Bronchial epithelial cell (primary cell): Measurements from ENCODE around the gene BMPR1B. TPM values are rescaled to one million over a fixed set of nuclear protein-coding genes. Genes with fewer than 3 reads are reported as not detected.

ENCODE experiments used
- DNase-seq: peaks from one replicate; pipeline ENCODE4 v3.0.0-alpha.2; 2010; ENCODE audit warnings: low read depth
- FAIRE-seq: peaks from 2 replicates; lab custom pipeline; 2011; peaks lifted over from hg19 to GRCh38; lab: Jason Lieb, UNC
- H3K27me3 ChIP-seq: 2 replicates; pipeline ENCODE4 v1.5.1; 2011; ENCODE audit warnings: low read length; ENCODE audit not compliant: control insufficient read depth, insufficient read depth
- H3K36me3 ChIP-seq: 2 replicates; pipeline ENCODE4 v1.5.1; 2011; ENCODE audit warnings: low read length; ENCODE audit not compliant: control insufficient read depth, insufficient read depth
- H3K4me3 ChIP-seq: 2 replicates; pipeline ENCODE4 v1.5.1; 2011; ENCODE audit warnings: mild to moderate bottlenecking, low read depth, low read length, control low read depth
- total RNA-seq: library from RNA; depleted of rRNA; stranded (reverse); fragments of >200 nt; gene quantifications from 2 replicates; pipeline ENCODE4 v1.2.1, GENCODE V29; 2014
- TF ChIP-seq, protein P1 (sequence below): IDR thresholded peaks from 2 replicates; pipeline ENCODE4 v1.5.1; 2011; ENCODE audit warnings: mild to moderate bottlenecking, moderate library complexity, low read length, control low read depth, inconsistent platforms; ENCODE audit not compliant: insufficient read depth, severe bottlenecking

BMPR1B gene
- total RNA-seq, 1 donor from 2014 or later, result 15.3 TPM

DNA sequence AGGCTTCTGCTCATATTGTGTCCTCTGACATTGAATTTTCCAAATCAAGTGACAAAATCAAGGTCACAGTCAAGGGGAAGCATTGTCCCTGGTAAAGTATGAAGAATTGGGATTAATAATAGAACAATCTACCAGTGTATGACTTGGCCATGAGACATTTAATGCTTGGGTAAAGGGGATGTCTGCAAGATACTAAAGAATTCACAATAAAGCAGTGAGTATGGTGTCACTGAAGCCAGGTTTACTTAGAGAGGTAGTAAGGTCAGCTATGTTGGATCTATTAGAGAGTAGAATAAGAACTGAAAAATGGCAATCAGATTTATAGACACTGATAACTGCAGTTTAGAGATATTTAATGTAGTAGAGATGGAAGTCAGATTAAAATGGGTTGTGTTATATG, 349.2 kb downstream of the BMPR1B start:
- TF ChIP-seq, protein P1, sequence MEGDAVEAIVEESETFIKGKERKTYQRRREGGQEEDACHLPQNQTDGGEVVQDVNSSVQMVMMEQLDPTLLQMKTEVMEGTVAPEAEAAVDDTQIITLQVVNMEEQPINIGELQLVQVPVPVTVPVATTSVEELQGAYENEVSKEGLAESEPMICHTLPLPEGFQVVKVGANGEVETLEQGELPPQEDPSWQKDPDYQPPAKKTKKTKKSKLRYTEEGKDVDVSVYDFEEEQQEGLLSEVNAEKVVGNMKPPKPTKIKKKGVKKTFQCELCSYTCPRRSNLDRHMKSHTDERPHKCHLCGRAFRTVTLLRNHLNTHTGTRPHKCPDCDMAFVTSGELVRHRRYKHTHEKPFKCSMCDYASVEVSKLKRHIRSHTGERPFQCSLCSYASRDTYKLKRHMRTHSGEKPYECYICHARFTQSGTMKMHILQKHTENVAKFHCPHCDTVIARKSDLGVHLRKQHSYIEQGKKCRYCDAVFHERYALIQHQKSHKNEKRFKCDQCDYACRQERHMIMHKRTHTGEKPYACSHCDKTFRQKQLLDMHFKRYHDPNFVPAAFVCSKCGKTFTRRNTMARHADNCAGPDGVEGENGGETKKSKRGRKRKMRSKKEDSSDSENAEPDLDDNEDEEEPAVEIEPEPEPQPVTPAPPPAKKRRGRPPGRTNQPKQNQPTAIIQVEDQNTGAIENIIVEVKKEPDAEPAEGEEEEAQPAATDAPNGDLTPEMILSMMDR, result no peak
- no peaks in the 10 kb centered on the region for H3K36me3 ChIP-seq
- FAIRE-seq, result no peak
- H3K4me3 ChIP-seq, result no peak overlapping the region
- H3K27me3 ChIP-seq, result no peaks in the 10 kb centered on the region
- DNase-seq, result no peak

DNA sequence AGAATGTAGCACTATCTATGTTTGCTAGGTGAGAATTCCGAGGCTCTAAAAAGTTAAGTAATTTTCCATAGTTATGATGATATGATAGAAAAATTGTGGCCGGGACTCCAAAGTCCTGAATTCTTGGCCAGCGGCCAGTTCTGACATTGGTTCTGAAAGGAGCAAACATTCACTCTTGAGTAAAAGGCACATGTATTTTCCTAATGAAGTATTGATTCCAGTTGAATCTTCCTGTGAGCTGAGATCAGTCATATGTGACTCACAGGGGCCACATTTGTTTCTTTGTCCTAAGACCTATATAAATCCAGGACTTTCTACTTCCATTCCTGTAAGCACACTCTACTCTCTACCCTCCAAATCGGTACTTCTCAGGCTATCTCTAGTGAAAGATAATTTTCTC, 349.9 kb downstream of the BMPR1B start:
- FAIRE-seq (no peak), DNase-seq (peak; percentile 86)
- H3K27me3 ChIP-seq, result no peaks in the 10 kb centered on the region
- H3K36me3 ChIP-seq, result no peaks in the 10 kb centered on the region
- H3K4me3 ChIP-seq, result no peak overlapping the region
- TF ChIP-seq, protein P1, result no peak

DNA sequence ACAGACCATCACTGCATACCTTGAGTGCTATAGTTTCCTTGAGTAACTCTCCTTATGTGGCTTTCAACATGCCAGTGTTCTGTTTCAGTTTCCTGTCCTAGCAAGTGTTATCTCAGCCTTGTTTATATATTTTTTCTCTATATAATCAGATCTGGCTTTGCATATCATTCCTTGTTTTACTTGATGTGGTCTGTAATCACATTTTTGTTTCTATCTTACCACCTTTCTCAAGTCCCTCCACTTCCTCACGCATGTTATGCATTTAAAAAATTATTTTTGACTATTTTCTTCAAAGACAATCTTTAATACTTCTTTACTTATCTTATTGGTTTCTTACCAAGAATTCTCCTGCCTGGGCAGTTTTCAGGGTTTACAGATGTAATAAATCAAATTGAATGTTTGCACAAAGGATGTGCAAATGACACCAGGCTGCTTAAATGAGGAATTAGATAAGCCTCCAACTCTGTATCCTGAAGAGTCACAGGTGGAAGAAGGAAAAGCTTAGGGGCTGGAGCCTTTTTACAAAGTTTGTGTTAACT, 351.2 kb downstream of the BMPR1B start:
- FAIRE-seq, result no peak

DNA sequence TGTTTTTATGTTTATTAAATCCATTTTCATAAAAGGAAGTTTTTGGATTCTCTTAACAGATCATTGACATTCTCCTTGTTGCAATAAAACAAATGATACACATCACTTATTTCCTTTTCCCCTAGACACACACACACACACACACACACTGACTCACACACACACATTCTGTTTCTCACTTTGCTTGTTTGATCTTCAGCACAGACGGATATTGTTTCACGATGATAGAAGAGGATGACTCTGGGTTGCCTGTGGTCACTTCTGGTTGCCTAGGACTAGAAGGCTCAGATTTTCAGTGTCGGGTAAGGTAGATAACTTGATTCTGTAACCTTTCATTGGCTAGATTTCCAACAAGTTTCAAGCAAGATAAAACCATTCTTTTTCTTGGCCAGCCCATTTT, 356.8 kb downstream of the BMPR1B start:
- TF ChIP-seq, protein P1, result no peak
- H3K27me3 ChIP-seq, result no peaks in the 10 kb centered on the region
- no peak for FAIRE-seq
- H3K36me3 ChIP-seq, result no peaks in the 10 kb centered on the region
- peak; percentile 33 for DNase-seq
- no peak overlapping the region for H3K4me3 ChIP-seq

More for the DNA sequence above, 351.2 kb downstream of the BMPR1B start:
- Histone ChIP-seq H3K4me3 (no peak overlapping the region), H3K36me3 (no peaks in the 10 kb centered on the region), H3K27me3 (no peaks in the 10 kb centered on the region)
- TF ChIP-seq, protein P1, result no peak
- DNase-seq, result peak; percentile 41

DNA sequence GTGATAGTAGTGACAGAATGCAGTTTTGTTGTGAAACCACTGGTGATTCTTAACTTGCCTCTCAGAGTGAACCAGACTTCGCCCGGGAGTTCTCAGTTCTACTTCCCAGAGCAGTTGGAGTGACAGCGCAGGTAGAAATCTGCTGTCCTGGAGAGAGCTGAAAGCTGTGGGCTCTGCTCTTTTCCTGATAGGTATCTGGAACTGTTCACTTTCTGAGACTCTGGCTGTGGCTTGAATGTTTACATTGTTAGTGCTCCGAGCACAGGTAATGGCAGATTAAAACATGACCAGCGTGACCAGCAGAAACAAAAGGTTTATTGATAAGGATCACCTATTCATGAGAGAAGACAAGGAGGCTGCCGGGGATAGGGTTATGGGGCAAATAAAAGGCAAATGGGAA, 360.7 kb downstream of the BMPR1B start:
- FAIRE-seq (no peak), DNase-seq (no peak)
- H3K27me3 ChIP-seq, result no peaks in the 10 kb centered on the region
- H3K4me3 ChIP-seq, result no peak overlapping the region
- H3K36me3 ChIP-seq, result no peaks in the 10 kb centered on the region
- TF ChIP-seq, protein P1, result no peak

DNA sequence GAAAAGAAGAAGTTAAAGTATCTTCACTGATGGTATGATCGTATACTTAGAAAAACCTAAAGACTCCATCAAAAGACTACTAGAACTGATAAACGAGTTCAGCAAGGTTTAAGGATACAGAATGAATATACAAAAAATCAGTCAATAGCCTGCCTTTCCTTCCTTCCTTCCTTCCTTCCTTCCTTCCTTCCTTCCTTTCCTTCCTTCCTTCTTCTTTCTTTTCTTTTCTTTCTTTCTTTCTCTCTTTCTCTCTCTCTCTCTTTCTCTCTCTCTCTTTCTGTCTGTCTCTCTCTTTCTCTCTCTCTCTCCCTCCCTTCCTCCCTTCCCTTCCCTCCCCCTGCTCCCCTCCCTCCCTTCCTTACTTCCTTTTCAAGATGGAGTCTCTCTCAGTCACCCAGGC, 362.7 kb downstream of the BMPR1B start:
- peak; percentile 93 for FAIRE-seq

More for the DNA sequence above, 362.7 kb downstream of the BMPR1B start:
- no peak for DNase-seq
- TF ChIP-seq, protein P1, result no peak
- no peak overlapping the region for H3K4me3 ChIP-seq
- H3K27me3 ChIP-seq, result no peaks in the 10 kb centered on the region
- H3K36me3 ChIP-seq, result no peaks in the 10 kb centered on the region
